ENCODE measurements around the gene NECTIN3.

DNA sequence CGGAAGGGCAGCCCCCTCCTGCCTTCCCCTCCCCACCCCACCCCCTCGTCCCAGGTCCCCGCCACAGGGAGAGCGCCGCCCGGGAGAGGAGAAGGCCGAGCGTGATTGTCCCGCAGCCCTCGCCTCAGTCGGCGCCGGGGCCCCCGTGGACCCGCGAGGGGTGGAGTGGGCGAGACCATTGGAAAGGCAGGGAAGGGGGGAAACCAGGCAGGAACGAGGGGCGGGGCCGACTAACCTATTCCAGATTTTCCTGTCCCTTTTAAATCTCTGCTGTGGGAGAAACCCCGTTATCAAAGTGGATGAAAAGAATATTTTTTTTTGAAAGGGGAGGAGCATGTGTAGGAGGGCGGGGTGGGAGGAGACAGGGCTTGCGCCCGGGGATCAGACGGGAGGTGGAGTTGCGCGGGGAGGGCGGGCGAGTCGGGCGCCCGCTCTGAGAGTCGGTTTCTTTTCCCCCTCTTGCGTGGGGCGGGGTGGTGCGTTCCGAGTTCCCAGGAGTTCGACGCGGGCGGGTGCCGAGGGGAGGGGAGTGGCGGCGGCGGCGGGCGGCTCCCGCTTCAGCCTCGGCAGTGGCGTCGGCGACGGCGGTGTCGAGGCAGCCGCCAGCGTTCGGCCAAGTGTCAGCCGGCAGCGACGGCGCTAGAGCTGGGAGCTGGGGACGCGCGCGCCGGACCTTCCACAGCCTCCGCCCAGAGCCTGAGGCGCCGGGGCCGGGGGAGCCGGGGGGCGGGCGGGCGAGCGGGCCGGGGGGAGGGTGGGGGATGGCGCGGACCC is at the start of gene NECTIN3:
- TF ChIP-seq, protein P1, sequence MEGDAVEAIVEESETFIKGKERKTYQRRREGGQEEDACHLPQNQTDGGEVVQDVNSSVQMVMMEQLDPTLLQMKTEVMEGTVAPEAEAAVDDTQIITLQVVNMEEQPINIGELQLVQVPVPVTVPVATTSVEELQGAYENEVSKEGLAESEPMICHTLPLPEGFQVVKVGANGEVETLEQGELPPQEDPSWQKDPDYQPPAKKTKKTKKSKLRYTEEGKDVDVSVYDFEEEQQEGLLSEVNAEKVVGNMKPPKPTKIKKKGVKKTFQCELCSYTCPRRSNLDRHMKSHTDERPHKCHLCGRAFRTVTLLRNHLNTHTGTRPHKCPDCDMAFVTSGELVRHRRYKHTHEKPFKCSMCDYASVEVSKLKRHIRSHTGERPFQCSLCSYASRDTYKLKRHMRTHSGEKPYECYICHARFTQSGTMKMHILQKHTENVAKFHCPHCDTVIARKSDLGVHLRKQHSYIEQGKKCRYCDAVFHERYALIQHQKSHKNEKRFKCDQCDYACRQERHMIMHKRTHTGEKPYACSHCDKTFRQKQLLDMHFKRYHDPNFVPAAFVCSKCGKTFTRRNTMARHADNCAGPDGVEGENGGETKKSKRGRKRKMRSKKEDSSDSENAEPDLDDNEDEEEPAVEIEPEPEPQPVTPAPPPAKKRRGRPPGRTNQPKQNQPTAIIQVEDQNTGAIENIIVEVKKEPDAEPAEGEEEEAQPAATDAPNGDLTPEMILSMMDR (conservative IDR thresholded peaks at IDR 0.05 in 1 of 2, IDR thresholded peaks at IDR 0.05 in 1 of 2; ENCODE audit: extremely low read depth in 1 of 2, insufficient read depth in 1 of 2, low read depth in 1 of 2, low read length in 2 of 2), result no peak
- TF ChIP-seq EZH2 (IDR thresholded peaks at IDR 0.05; ENCODE audit: borderline replicate concordance, low read length), result no peak
